HG03354 (cell line): ENCODE data around the gene FAM76A.
A peak's percentile ranks its signal among the peaks of the same experiment; 100 is the strongest.

Experiments
- ATAC-seq: cut with Tn5 transposase; IDR thresholded peaks from one replicate; pipeline ENCODE4 v1.9.1; 2021; ENCODE audit warnings: mild to moderate bottlenecking; ENCODE audit not compliant: unreplicated experiment, poor library complexity, severe bottlenecking

FAM76A gene

DNA sequence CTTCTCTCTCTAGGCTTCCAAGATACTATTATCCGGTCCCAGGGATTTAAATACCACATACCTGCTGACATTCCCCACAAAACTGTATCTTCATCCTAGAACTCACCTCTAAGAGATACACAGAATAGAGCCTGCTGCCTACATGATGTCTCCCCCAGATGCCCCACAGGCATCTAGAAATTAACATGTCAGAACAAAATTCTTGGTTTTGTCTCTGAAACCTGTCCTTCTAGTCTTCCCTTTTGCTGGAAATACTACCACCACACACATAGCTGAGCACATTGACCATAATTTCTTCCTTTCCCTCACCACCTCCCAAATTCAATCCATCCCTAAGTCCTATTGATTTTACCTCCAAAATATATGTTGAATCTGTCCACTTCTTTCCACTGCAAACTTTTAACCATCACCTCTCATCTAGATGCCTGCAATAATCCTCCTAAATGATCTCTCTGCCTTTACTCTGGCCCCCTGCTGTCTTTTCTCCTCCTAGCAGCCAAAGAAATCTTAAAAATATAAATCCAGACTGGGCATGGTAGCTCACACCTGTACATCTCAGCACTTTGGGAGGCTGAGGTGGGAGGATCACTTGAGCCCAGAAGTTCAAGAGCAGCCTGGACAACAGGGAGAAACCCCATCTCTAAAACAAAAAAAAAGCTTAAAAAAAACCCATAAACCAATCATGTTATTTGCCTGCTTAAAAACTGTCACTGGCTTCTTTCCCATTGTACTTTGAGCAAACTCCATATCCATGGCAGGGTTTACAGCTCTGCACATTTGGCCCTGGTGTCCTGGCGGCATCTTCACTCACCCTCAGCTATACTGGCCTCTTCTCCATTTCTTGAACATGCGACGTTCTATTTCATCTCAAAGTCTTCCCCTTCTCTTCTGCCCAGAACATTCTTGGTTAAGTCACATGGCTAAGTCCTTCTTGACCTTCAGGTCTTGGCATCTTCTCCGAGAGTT, 6.2 kb upstream of the FAM76A start:
- no peak for ATAC-seq

DNA sequence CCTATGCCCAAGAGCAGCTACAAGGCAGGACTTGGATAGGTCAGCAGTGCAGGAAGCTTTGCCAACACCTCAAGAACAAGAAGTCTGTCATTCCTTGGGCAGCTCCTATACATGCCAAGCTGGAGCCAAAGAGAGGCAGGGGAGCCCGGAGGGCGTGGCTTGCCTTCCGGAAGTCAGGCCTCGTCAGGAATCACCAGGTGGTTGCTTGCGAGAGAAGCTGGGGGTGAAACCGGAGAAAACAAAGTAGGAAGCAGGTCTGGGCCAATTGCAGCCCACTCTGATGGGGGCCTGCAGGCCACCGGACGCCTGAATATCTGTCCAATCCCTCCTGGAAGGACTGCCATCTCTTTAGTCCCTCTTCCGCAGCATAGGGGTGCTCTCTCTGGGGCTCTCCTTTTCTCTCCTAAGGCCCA, 794 bp upstream of the FAM76A start:
- no peak for ATAC-seq

DNA sequence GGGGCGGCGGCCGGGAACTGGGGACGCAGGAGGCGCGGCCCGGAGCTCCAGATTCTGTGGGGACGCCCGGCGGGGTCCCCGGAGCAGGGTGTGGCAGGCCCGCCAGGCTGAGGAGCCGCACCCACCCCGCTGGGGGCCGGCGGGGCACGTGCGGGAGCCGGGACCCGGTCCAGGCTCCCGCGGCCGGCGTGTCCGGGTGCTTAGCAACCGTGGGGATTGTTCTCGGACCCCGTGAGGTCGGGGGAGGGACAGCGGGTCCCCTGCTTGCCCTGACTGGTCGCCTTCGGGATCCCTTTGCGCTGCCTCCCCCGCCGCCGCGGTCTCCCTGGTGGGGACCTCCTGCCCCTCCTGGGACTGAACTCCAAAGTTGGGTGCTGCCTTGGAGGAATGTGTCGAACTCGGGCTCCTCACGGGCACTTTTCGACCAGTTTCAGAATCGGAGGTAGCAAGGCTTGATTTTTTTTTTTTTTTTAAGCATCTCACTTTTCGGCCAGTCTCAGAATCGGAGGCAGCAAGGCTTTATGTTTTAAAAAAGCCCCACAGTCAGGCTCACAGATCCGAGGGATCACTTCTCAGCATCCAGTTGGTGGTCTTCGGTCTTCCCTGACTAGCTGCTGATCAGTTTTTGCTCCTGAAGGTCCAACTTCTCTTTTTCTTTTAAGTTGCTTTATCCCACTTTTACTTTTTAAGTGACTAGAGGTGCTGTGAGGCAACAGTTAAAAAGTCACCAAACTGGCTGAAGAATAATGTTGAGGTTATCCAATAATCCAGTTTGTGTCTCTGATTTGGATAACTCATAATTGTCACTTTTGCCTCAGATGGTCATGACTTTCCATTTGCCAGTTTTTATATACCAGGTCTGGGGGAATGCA, 648 bp downstream of the FAM76A start:
- peak; percentile 35 for ATAC-seq

DNA sequence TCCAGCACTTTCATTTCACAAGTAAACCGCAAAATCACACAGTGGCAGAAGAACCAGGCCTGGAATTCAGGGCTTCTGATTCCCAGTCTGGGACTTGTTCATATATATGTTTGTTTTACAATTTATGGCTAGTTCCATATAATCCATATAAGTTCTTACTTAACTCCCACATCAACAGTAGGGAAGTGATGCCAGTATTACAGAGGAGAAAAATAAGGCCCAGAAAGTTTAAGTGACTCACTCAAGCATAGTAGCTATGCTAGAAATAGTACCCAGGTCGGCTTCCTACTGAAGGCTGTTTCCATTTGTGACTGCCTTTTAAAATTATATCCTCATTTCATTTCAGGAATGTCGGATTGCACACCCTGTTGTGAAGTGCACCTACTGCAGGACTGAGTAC, 1.4 kb downstream of the FAM76A start:
- ATAC-seq = no peak

DNA sequence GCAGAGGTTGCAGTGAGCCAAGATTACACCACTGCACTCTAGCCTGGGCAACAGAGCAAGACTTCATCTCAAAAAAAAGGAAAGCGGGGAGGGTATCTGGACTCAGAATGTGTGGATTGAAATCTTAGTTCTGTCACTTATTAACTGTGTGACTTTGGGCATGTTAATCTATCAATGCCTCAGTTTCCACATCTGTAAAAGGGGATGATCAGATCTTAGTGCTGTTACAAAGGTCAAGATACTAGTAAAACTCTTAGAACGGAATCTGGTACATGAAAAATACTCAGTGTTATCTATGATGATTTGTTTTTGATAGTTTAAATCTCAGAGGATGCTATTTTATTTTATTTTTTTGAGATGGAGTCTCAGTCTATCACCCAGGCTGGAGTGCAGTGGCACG, 10.5 kb downstream of the FAM76A start:
- no peak for ATAC-seq

DNA sequence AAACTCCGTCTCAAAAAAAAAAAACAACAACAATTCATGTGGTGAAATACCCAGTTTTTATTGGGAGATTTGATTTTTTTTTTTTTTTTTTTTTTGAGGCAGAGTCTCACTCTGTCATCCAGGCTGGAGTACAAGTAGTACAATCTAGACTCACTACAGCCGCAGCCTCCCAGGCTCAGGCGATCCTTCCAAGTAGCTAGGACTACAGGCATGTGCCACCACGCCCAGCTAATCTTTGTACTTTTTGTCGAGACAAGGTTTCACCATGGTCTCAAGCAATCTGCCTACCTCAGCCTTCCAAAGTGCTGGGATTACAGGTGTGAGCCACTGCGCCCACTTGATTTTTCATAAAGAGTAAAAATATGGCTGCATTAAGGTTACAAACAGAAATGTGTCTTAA, 15.4 kb downstream of the FAM76A start:
- ATAC-seq = no peak

DNA sequence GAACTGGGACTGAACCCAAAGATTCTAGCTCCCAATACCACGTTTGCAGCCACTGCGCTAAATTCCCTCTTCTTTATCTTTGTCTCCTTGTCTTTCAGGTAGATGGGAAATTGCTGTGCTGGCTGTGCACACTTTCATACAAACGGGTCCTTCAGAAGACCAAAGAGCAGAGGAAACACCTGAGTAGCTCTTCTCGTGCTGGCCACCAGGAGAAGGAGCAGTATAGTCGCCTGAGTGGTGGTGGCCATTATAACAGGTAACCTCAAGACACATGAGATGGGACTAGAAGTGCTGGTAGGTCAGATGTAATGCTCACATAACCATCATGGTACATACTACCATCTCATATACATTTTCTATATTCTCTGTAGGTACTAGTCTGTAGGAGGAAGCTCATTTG, 18.8 kb downstream of the FAM76A start:
- ATAC-seq = no peak

DNA sequence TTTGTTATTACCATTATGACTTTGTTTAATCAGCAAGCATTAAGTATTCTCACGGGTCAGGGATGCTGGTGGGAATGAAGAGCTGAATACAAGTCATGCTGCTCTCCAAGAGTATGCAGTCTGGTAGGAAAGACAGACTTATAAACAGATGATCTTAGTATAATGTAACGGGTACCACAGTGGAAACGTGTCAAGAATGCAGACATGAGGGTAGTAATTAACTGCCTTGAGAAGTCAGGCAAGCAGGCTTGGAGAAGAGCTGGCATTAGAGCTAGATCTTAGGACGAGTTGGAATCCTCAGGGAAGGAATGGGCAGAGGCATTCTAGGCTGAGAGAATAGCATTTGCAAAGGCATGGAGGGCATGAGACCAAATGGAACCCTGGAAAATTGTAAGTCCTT, 19.7 kb downstream of the FAM76A start:
- ATAC-seq = no peak

DNA sequence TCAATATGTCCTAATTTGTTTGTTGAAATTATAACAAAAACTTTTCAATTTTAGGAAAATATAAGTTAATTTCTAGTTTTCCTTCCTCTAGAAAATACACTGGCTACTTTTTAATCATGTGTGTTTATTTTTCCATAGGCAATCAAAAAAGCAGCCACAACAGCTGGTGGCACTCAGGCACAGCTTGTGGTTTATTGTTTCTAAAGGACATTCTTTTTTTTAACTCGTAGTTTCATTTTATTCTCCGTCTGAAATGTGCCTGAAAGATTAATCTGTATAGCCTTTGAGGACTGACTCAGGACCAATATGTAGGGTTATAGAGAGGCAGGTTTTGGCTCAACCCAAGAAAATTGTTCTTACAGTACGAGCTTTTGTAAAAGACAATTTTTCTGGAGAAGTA, 26.6 kb downstream of the FAM76A start:
- no peak for ATAC-seq

DNA sequence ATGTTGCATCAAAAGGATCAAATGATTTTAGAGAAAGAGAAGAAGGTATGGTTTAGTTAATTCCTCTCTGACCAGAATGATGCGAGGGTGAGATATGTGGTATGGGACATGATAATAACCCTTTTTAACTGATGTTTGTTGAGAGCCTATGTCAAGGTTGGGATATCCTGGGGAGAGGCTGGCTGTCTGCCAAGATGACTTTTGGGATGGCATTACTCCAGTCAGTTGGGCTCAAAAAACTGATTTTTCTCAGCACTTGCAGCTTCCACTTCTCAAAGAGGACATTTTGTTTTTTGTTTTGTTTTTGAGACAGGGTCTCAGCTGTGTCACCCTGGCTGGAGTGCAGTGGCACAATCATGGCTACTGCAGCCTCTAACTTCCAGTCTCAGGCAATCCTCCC, 29.5 kb downstream of the FAM76A start:
- no peak for ATAC-seq

DNA sequence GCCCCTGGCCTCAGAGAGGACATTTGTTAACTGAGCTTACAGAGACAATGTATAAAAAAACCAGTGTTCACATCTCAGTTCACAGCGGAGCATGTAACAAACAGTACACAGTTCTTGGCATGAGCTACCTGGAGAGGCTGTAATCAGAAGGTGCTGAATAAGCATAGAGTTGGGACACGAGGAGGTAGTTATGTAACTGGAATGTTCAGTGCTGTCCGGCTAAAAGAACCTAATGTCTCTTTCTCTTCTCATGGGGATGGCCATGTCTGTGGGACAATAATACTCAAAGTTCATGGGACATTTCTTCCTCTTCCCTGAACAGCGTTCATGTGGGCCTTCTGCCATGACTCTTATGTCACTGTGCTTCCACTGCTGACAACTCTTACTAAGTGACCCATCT, 30.1 kb downstream of the FAM76A start:
- no peak for ATAC-seq

DNA sequence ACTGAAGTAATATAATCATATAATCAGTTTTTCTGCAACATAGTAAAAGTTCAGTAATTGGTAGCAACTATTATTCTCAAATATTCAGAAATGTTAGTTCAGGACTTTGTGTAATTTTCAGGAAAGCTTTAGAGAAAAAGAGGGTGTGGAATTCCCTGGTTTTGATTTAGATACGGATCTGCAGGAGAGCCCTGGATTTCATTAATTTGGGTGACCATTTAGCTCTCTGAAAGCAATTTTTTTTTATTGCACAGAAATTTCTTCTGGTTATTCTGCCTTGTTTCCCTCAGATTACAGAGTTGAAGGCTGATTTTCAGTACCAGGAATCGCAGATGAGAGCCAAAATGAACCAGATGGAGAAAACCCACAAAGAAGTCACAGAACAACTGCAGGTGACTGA, 33.5 kb downstream of the FAM76A start:
- ATAC-seq = no peak

DNA sequence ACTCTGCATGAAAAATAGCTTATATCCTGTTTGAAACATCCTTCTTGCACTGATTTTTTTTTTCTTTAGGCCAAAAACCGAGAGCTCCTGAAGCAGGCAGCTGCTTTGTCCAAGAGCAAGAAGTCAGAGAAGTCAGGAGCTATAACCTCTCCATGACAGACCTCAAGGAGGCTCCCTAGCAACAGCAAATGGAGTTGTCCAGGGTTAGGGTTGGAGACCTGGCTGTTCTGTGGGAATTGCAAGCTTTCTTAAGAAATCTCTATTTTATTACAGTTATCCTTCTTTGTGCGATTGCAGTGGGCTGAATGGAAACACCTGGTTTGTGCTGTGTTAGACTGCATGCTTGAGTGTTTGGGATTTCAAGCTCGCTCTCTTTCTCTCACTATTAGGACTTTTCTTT, 34.7 kb downstream of the FAM76A start:
- no peak for ATAC-seq

DNA sequence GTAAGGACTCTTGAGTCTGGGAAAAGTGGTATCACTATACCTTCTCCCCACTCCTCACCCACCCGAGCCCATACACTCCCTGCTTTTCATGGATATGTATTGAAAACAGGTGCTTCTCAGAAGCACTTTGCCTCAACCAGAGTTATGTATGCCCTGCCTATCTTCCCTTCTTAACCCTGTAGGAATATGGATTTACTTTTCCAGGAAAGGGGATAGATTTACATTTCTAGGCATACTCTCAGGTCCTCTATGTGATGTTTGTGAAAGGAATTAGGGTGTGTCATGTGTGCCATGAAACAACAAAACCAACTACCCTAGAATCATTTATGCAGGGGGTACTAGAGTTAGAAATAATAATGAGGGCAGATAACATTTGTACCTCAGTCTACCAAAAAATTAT, 36.3 kb downstream of the FAM76A start:
- no peak for ATAC-seq

DNA sequence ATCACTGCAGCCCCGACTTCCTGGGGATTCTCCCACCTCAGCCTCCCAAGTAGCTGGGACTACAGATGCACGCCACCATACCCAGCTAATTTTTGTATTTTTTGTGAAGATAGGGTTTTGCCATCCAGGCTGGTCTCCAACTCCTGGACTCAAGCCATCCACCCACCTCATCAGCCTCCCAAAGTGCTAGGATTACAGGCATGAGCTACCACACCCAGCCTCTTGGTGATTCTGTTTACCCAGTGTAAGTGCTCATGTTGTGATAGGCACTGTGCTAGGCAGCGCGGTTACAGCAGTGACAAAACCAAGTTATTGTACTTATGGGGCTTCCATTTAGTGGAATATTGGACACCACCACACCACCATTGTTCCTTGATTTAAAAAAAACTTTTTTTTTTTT, 37.6 kb downstream of the FAM76A start:
- no peak for ATAC-seq

DNA sequence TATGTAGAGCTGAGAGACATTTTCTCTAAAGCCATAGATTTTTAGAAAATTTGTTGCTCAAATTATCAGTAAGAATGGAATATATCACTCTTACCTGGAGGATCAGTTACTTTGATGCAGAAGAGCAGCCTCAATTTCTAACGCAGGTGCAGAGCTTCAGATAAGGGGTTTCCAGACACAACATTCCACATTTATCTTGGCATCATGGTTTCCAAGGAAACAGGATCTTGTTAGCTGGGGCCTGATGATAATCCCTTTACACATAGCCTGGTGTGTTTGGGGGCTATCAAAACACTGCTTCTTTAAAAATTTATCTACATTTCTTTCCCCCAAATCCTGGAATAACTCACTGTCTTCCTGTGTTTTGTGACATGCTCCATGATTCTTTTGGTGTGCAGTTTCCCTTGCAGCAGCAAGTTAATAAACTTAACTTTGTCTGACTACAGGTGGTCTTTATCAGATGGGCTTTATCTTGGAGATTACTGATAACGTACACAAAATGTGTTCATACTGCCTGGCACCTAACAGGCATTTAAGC, 44.6 kb downstream of the FAM76A start:
- ATAC-seq = no peak

DNA sequence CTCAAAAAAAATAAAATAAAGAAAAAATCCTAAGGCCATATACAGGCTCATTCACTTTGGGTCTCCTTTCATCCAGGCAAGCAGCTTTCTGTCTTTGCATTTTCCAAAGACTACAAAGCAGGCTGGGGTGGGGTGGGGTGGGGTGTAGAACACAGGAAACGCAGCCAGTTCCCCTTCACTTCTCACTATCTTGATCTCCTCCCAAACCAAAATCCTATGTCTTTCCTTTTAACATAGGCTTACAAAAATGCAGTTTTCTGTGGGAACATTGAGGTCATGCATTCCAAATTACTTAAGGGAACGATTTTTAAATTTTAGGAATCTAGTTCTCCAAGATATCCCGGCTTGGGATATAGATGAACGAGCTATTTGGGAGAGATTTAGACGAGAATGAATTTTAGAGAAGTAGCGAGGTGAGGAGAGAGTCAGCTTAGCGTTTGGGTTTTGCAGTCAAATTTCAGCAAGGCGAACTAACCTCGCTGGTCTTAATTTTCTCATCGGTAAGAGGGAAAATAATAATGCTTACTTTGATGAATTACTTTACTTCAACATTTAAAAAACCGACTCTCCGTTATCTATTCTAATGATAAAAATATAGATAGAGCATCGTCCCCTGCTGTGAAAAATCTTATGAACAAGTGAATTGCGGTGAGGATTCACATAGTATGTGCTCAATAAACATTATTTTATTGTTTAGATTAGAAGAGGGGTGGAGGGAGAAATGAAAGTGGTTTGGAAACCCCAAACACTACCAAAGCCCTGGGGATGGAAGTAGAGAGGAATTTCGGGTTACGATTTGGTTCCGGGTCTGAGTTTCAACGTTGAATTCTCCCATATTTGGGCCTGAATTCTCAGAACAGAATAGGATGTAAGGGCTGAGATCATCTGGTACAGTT, 46.5 kb downstream of the FAM76A start:
- no peak for ATAC-seq

DNA sequence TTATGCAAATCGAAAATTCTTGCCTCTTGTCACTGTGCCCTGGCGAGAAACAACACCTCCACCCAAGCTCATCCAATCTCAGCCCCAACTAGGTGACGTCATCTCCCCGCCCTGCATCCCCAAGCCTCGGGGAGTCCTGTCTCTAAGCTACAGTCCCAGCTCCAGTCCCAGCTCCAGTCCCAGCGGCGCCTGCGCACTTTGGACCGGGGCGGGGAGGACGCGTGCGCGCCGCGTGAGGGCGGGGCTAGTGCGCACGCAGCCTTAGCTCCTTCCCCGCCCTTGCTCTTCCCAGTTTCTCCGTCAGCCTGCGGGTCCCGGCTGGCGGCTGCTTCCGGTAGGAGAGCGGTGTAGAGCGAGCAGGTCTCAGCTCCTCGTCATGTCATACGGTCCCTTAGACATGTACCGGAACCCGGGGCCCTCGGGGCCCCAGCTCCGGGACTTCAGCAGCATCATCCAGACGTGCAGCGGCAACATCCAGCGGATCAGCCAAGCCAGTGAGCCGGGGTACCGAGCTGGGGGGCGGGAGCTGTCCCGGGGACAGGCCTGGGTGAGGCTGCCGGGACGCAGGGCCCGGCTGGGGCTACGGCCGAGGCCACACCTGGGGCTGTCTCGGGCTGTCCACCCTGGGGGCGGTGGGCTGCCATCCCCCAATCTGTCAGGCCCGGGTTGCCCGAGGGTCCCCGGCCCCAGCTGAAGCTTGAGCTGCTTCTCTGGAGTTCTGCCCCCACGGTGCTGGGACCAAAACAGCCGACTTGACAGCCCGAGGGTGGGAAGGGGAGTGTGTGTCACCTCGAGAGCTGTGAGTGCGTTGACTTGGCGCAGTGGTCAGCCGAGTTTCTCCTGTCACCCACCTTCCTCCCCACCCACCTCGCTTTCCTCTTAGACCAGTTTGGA, 47.4 kb downstream of the FAM76A start, which contains the start of gene STX12:
Gene STX12 (plus strand): TSS at position 288 of the 894 bp plus-strand sequence. CDS start 89 bp downstream, at position 377.
- peak; percentile 93 for ATAC-seq
